Activated T-helper 1 cell treated with anti-CD3 and anti-CD28 coated beads, Interleukin-2, amount 50 U/mL, for 16 hours (primary cell): Measurements from ENCODE around the gene TCEAL3.
"Not testable (repeated sequence)": the region's sequence is repeated elsewhere in the genome, so short reads cannot be mapped to it uniquely, and the experiment has no call there.

ENCODE experiments used
- DNase-seq, 2 donors: peaks; one replicate each; pipeline ENCODE4 v3.0.0-alpha.2; 2020; ENCODE audit warnings: low read depth in 1 of 2, low spot score in 1 of 2

The TCEAL3 gene, protein sequence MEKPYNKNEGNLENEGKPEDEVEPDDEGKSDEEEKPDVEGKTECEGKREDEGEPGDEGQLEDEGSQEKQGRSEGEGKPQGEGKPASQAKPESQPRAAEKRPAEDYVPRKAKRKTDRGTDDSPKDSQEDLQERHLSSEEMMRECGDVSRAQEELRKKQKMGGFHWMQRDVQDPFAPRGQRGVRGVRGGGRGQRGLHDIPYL

DNA sequence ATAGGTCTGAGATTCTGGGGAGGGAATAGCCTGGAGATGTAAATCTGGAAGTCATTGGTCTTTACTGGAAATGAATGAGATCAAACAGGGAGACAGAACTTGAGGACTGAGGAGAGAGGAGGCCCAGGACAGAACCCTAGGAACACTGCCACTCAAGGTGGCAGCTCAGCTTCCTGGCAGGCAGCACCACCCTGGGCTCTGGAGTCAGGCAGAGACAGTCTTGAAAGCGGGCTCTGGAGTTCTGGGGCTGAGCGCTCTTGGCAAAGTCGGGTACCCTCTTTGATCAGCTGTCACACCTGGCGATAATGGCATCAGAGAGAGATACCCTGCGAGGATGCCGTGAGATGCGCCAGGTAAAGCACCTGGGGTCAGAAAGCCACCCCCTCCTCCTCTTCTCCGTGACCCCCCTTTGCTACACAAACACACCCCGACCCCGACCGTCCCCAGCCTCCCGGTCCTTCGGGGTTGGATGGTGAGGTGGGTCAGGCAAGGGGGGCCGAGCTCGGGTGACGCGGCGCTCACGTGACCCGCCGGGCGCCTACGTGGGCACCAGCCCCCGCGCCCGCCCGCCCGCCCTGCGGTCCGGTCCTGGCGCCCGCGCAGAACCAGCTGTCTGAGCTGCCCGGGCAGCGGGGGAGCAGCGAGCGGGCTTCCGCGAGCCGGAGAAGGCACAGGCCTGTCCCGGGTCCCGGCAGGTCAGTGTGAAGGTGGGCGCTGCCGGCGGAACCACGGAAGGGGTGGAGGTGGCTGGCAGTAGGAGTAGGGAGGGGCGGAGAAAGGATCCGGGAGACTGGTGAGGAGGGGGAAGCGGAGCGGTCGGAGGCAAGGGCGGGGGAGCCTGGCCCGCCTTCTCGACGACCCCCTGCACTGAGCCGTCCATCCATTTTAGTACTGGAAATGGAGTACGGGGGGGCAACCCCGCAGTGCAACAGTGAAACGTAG, at the start of gene TCEAL3:
Gene TCEAL3 (plus strand): TSS at position 600 of the 942 bp plus-strand sequence. CDS start 1,102 bp downstream, outside the sequence.
- DNase-seq = peak in 1 of 2 donors; percentile 22

DNA sequence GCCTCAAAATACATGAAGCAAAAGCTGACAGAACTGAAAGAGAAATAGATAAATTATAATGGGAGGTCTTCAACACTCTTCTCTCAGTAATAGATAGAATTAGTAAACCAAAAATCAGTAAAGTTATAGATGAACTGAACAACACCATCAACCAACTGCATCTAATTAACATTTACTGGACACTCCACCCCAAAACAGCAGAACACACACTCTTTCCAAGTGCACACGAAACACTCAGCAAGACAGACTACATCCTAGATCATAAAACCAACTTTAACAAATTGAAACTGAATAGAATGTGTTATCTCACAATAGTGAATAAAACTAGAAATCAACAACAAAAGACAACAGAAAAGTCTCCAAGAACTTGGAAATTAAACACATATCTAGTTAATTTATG, 47.5 kb upstream of the TCEAL3 start:
- DNase-seq = no peak

- DNase-seq = no peak
These were observed 45.0 kb upstream of the TCEAL3 start for GRCh38 chrX:103562801-103563200.

GRCh38 chrX:103565197-103565596, 42.6 kb upstream of the TCEAL3 start:
- no peak for DNase-seq

DNA sequence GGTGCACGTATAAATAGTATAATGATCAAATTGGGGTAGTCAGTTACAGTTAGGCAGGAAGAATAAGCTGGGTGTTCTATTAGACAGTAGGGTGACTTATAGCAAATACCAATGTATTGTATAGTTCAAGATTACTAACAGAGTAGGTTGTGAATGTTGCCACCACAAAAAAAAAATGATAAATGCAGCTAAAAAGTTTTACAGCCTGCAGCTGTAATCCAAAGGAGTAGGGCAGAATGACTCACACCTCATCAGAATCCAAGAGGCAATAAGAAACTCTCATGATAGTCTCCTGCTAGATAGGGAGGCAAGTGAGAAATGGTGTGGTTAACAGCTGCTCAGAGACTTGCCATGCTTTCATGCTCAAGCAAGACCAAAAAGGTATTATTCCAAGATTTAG, 42.0 kb upstream of the TCEAL3 start:
- no peak for DNase-seq

DNA sequence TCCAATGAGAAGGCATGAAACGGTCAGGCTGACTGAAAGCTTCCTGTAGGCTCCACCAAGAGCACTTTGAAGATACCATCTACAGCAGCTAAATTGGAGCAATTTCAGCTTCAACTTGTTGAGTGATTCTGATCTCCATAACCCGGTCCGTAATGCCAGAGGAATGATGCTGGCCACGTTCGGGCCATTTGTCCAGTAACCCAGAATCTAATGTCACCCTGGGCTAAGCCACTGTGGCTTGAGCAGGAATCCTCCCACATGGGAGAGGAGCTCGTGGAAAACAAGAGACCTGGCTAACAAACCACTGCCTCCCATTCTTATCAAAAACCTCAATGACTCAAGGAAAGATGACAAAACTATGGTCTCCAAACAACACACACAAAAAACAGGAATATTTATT, 36.6 kb upstream of the TCEAL3 start:
- no peak for DNase-seq

DNA sequence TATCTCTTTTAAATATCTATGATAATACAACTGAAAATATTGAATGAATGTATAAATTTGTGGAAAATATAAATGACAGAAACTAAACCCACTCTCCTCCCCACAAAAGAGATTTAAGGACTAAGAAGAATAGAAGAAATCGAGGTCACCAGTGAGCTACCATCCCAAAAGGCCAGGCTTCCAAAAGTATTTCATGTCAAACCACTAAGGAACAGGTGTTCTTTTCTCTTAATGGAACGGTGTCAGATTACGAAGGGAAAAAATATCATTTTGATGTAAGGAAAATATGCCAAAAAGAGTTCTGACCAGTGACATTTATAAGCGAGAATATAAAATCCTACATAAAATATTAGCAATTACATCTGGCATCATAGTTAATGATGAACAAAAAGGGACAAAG, 36.0 kb upstream of the TCEAL3 start:
- DNase-seq = no peak

DNA sequence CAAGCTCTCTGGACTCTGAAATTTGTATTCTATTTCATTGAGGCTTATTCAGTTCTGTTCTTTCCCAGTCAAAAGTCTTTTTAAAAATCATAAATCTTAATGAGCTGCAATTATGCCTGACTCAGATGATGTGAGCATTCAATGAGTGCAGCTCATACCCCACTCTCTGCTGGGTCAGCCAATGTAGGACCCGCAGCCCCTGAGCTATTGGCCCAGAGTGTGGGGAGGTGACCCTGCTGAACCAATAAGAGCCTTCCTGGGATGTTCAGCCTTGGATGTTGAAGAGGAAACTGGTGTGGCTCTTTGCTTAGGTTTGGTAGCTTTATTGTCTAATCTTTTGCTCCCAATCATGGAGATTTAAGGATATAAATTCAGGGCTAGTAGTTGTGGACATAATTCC, 34.6 kb upstream of the TCEAL3 start:
- DNase-seq = no peak

DNA sequence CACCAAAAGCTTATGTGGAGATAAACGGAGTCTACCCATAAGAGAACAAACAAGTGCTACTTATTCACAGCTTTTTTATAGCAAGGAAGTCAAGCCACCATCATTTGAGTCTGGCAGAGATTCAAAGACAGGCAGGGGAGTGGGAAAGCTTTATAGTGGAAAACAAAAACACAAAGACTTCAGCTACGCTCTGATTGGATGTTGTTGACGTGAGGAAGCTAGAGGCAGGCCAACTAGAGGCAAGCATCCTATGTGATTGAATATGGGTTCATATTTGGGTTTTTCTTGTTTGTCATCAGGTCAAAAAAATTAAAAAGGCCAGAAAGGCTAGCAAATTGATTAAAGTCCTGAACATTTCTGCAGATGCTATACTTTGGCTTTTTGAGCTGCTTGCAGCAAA, 23.2 kb upstream of the TCEAL3 start:
- DNase-seq = no peak

- no peak for DNase-seq
These were observed 22.1 kb upstream of the TCEAL3 start, which contains the start of gene TCEAL4 for GRCh38 chrX:103585411-103586313. Gene TCEAL4 (plus strand): TSS chrX:103585515. CDS start chrX:103586676, 1,161 bp downstream.

DNA sequence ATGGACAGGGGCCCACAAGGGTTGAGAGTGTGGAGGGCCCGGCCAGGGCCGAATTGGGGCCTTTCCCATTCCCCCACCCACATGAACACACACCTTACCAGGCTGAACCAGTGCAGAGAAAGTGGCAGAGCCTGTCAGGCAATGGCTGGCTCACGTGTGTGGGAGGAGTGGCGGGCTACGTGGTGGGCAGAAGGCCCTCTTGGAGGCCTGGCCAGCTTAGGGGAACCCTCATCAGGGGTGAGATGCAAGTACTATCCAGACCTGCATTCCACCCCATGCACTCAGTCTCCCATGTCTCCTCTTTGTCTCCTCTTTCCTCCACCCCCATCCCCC, 21.5 kb upstream of the TCEAL3 start:
- no peak for DNase-seq

GRCh38 chrX:103586659-103587058, 21.1 kb upstream of the TCEAL3 start:
- no peak for DNase-seq

DNA sequence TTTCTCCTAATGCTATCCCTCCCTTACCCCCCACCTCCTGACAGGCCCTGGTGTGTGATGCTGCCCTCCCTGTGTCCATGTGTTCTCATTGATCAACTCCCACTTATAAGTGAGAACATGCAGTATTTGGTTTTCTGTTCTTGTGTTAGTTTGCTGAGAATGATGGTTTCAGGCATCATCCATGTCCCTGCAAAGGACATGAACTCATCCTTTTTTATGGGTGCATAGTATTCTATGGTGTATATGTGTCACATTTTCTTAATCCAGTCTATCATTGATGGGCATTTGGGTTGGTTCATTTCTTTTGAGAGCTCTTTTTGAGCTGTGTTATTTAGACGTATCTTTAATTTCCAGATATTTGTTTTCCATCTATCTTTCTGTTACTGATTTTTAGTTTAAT, 15.5 kb upstream of the TCEAL3 start:
- DNase-seq = not testable (repeated sequence)

DNA sequence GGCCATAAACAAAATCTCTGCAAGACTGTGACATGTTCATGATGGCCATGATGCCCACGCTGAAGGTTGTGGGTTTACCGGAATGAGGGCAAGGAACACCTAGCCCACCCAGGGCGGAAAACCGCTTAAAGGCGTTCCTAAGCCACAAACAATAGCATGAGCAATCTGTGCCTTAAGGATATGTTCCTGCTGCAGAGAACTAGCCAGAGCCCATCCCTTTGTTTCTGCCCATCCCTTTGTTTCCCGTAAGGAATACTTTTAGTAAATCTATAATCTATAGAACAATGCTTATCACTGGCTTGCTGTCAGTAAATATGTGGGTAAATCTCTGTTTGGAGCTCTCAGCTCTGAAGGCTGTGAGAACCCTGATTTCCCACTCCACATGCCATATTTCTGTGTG, 12.6 kb upstream of the TCEAL3 start:
- DNase-seq = not testable (repeated sequence)

DNA sequence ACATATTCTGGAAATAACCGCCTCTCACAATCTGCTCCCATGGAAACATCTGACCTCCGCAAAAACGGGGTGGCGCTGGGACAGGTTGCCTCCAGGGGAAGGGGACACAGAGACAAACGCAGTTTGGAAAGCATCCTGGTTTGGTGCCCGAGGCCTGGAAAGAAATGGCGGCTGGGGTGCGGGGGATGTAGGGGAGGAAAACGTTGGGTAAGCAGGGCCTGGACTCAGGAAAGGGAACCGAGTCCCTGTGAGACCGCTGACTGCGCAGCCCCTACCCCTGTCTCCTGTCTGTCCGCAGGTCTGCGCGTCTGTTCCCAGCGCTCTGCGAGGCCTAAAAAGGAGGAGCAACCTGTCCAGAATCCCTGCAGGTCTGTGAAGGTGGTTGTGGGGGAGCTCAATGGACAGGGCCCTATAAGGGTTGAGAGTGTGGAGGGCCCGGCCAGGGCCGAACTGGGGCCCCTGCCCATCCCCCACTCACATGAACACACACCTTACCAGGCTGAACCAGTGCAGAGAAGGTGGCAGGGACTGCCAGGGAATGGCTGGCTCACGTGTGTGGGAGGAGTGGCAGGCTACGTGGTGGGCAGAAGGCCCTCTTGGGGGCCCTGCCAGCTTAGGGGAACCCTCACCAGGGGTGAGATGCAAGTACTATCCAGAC, 672 bp downstream of the TCEAL3 start:
- no peak for DNase-seq

- no peak for DNase-seq
These were observed 2.5 kb downstream of the TCEAL3 start for GRCh38 chrX:103610282-103610681.

DNA sequence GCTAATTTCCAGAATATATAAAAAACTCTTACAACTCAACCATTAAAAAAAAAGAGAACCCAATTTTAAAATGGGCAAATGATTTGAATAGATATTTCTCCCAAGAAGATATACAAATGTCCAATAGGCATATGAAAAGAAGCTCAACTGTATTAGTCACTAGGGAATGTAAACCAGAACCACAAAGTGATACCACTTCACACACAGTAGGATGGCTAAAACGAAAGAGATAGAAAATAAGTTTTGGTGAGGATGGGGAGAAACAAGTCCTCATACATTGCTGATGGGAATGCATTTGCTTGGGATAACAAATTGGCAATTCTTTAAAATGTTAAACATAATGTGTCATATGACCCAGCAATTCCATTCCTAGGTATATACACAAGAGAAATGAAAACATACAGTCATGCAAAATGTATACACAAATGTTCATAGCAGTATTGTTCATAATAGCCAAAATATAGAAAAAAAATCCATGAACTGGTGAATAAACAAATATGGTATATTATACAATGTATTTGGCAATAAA, 5.7 kb downstream of the TCEAL3 start:
- no peak for DNase-seq

GRCh38 chrX:103614999-103615398, 7.2 kb downstream of the TCEAL3 start:
- no peak for DNase-seq

DNA sequence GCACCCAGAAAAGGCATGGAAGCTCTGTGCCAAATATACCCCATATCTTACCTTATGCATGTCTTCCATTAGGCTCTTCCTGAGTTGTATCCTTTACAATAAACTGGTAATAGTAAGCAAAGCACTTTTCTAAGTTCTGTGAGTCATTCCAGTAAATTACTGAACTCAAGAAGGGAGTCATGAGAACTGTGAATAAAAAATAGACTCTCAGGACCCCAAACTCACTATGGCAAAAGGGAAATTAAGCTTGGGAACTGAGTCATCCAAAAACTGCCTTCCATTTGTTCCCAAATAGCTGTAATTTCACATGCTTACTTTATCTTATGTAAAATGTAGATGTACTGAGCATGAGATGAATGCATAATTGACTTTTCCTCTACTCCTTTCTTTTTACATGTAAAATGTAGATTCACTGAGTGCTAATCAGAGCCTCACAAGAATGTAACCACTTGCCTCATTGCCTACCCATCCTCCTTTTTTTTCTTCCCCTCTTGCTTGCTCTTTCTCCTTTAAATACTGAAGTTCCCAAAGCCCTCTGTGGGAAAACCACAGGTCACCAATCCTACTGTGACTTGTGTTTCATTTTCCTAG, 8.1 kb downstream of the TCEAL3 start:
- DNase-seq = no peak

GRCh38 chrX:103616676-103617186, 9.0 kb downstream of the TCEAL3 start:
- DNase-seq = no peak
